AG10803 (cell line): ENCODE results near the gene GBP6.
"Not testable (repeated sequence)": the region's sequence is repeated elsewhere in the genome, so short reads cannot be mapped to it uniquely, and the experiment has no call there.

ENCODE experiments used
- DNase-seq: peaks from one replicate; pipeline ENCODE4 v3.0.0; 2010; ENCODE audit warnings: low read depth
- H3K4me3 ChIP-seq: 2 replicates; pipeline ENCODE4 v1.5.1; 2011; ENCODE audit warnings: mild to moderate bottlenecking, low read length, control low read depth
- CTCF ChIP-seq: conservative IDR thresholded peaks from 2 replicates; pipeline ENCODE4 v1.5.1; 2011; ENCODE audit warnings: mild to moderate bottlenecking, low read length, control low read depth, inconsistent platforms

Gene GBP6

GRCh38 chr1:89339039-89339438, 24.8 kb upstream of the GBP6 start:
- H3K4me3 ChIP-seq: no peak overlapping the region
- TF ChIP-seq CTCF: no peak
- no peak for DNase-seq

GRCh38 chr1:89345479-89345878, 18.4 kb upstream of the GBP6 start:
- H3K4me3 ChIP-seq: not testable (repeated sequence)

GRCh38 chr1:89347296-89347695, 16.6 kb upstream of the GBP6 start:
- DNase-seq: peak; percentile 17
- no peak for TF ChIP-seq CTCF

More at GRCh38 chr1:89345479-89345878, 18.4 kb upstream of the GBP6 start:
- not testable (repeated sequence) for DNase-seq

DNA sequence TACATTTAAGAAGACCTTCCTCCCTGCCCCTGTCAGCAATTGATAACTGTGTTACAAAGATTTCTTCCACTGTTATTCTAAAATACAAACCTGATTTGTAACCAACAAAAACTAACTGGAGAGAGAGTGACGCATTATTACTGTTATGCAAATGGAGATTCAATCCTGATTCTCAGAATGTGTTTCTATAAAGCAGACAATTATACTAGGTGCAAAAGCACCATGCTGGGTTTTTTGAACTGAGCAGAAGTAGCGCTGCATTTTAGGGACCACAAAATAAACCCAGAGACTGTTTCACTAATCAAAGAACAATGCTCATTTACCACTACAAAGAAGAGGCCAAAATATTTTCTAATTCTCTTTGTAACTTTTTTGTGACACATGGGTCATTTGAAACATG, 13.6 kb upstream of the GBP6 start:
- DNase-seq: no peak
- TF ChIP-seq CTCF: no peak
- no peak overlapping the region for H3K4me3 ChIP-seq

More at GRCh38 chr1:89347296-89347695, 16.6 kb upstream of the GBP6 start:
- H3K4me3 ChIP-seq: no peak overlapping the region

GRCh38 chr1:89351597-89352311, 12.1 kb upstream of the GBP6 start:
- no peak overlapping the region for H3K4me3 ChIP-seq
- no peak for TF ChIP-seq CTCF
- peak; percentile 25 for DNase-seq

- no peak for DNase-seq
- TF ChIP-seq CTCF: no peak
- H3K4me3 ChIP-seq: no peak overlapping the region
These were observed 11.4 kb upstream of the GBP6 start for GRCh38 chr1:89352421-89352820.

DNA sequence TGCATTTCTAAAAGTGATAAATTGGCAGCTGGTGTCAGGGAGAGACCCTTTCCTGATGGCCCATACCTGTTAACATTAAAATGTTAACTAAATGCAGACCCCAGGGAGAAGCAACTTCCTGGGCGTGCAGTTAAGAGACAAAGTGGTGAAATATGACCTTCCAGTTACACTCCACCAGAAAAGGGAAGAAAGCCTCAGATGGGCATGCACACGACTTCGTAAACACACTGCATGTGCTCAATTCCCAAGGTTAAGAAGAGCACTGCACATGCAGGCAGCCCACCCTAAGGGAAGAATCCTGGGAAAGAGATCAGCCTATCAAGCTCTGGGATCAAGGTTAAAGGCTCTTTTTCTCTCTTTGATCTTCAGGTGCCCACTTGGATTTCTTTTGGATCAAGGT, 9.7 kb upstream of the GBP6 start:
- no peak for TF ChIP-seq CTCF
- no peak for DNase-seq
- no peak overlapping the region for H3K4me3 ChIP-seq
